ENCODE measurements around the gene SNCG. TPM values are rescaled to one million over a fixed set of nuclear protein-coding genes. Genes with fewer than 3 reads are reported as not detected.

Gene SNCG
- total RNA-seq, 1 experiment from 2014 or later = 5.5 TPM

- Histone ChIP-seq H3K18ac (ENCODE audit: insufficient read length, low read depth, low read length) (peak overlapping the region; percentile 72), H3K4ac (ENCODE audit: low read depth, low read length) (no peak overlapping the region), H2BK5ac (ENCODE audit: insufficient read length, low read length) (no peak overlapping the region), H3K14ac (ENCODE audit: insufficient read depth, low read length) (peak overlapping the region; percentile 88), H2AFZ (ENCODE audit: low read length) (no peak overlapping the region), H3T11ph (ENCODE audit: low read length) (no peak overlapping the region), H3K23ac (ENCODE audit: insufficient read length, low read depth, low read length) (no peak overlapping the region), H4K8ac (replicated peaks; ENCODE audit: insufficient read length, low read depth, low read length) (no peak overlapping the region), H2BK20ac (ENCODE audit: low read depth, low read length, poor library complexity, severe bottlenecking) (no peak overlapping the region), H3K23me2 (ENCODE audit: insufficient read length, low read depth, low read length, poor library complexity, severe bottlenecking) (peaks cover 15% of the 10 kb centered on the region), H3K56ac (ENCODE audit: insufficient read length, low read depth, low read length) (no peak overlapping the region), H3K4me2 (ENCODE audit: insufficient read depth, insufficient read length, low read length) (peak overlapping the region; percentile 44), H2BK120ac (ENCODE audit: low read depth, low read length, poor library complexity, severe bottlenecking) (no peak overlapping the region), H3K9ac (ENCODE audit: extremely low read depth, insufficient read length, low read length) (peak overlapping the region; percentile 18), H2BK12ac (ENCODE audit: insufficient read length, low read depth, low read length) (no peak overlapping the region), H3K9me3 (ENCODE audit: control insufficient read depth, low read depth, low read length) (no peaks in the 10 kb centered on the region), H2BK15ac (ENCODE audit: low read depth, low read length) (no peak overlapping the region), H4K5ac (ENCODE audit: insufficient read length, low read depth, low read length) (peak overlapping the region; percentile 25), H3K79me2 (ENCODE audit: insufficient read depth, low read length) (no peaks in the 10 kb centered on the region), H4K20me1 (ENCODE audit: control insufficient read depth, insufficient read depth, insufficient read length) (no peaks in the 10 kb centered on the region), H3K27me3 (ENCODE audit: insufficient read depth, low read length) (peaks cover 10% of the 10 kb centered on the region; the same call in 1 of the 2 replicates), H4K91ac (ENCODE audit: insufficient read length, low read depth, low read length) (no peak overlapping the region), H3K27ac (ENCODE audit: insufficient read length, low read depth, low read length) (no peak overlapping the region), H3K79me1 (ENCODE audit: insufficient read depth, low read depth, low read length, poor library complexity, severe bottlenecking) (no peaks in the 10 kb centered on the region), H3K4me1 (ENCODE audit: insufficient read depth, low read length) (peaks cover under 1% of the 10 kb centered on the region; the same call in 1 of the 2 replicates), H2AK5ac (ENCODE audit: insufficient read length, low read length) (no peak overlapping the region)
- no CpG with 5 or more reads among the region's 66 CpGs for WGBS (ENCODE audit: extremely low coverage, insufficient read length, low lambda C conversion rate)
- H3K36me3 Mint-ChIP-seq (ENCODE audit: insufficient read depth in 1 of 3, low read depth in 3 of 3) = peaks cover 0 to 3% (median 0%) of the 10 kb centered on the region in 3 experiments; a peak in 1 of 7 replicates
- H3K27ac Mint-ChIP-seq = peak overlapping the region in 2 of 3 experiments; percentile 75 to 84; a peak in 2 of 7 replicates
- peaks cover 24 to 40% of the 10 kb centered on the region in 2 experiments for H3K4me1 Mint-ChIP-seq
- H3K9me3 Mint-ChIP-seq = peaks cover 0 to 4% of the 10 kb centered on the region in 2 experiments; a peak in 1 of 5 replicates
- DNase-seq = peak; percentile 71
- no peak; the same call in 2 of the 3 replicates for TF ChIP-seq CTCF (conservative IDR thresholded peaks at IDR 0.05)
- peak overlapping the region; percentile 80 to 81 for H3K4me3 Mint-ChIP-seq
- peaks cover 31% of the 10 kb centered on the region for H3K27me3 Mint-ChIP-seq (ENCODE audit: low read depth)
Observed at GRCh38 chr10:86971232-86971991, 13.0 kb downstream of the SNCG start.
